DND-41 (cell line): ENCODE data around the gene TAOK2.

Experiments used
- CTCF ChIP-seq: IDR thresholded peaks from 2 replicates; pipeline ENCODE4 v1.5.1; 2012; ENCODE audit warnings: borderline replicate concordance, low read length, moderate library complexity, mild to moderate bottlenecking; ENCODE audit not compliant: poor library complexity, severe bottlenecking; ENCODE audit errors: extremely low read depth
- EZH2 ChIP-seq: IDR thresholded peaks from 3 replicates; pipeline ENCODE4 v1.6.1; 2012; ENCODE audit warnings: borderline replicate concordance, low read depth, mild to moderate bottlenecking, moderate library complexity, low read length, inconsistent platforms; ENCODE audit not compliant: severe bottlenecking

GRCh38 chr16:29961127-29961478 is 12.6 kb upstream of the TAOK2 start:
- TF ChIP-seq CTCF (no peak), EZH2 (no peak)
